Psoas muscle (tissue), 8 donors: Measurements from ENCODE around the gene ARPC1A. TPM values are rescaled to one million over a fixed set of nuclear protein-coding genes. Genes with fewer than 3 reads are reported as not detected.
"Not testable (repeated sequence)": the region's sequence is repeated elsewhere in the genome, so short reads cannot be mapped to it uniquely, and the experiment has no call there.

Experiments used
- ATAC-seq, 4 donors: fragments of 200-7000 bp; cut with Tn5 transposase; one replicate each; pipeline ENCODE4 v1.9.1; 2020; ENCODE audit warnings: moderate library complexity in 3 of 4, mild to moderate bottlenecking in 2 of 4
- DNase-seq, 2 donors: peaks; one replicate each; pipeline ENCODE4 v3.0.0-alpha.2; 2020
- H3K27ac ChIP-seq: fragments of 200-600 bp; one replicate; pipeline ENCODE4 v1.8.0; 2022
- H3K27me3 ChIP-seq, 3 donors: fragments of 200-600 bp in 1 of 3; one replicate each; pipeline versions ENCODE4 v1.6.1 to v1.8.0; 2013 to 2022; ENCODE audit warnings: low read length in 2 of 3, mild to moderate bottlenecking in 2 of 3, moderate library complexity in 1 of 3; ENCODE audit not compliant: insufficient read depth in 3 of 3
- H3K36me3 ChIP-seq, 2 donors: fragments of 200-600 bp in 1 of 2; one replicate each; pipeline versions ENCODE4 v1.6.1 to v1.8.0; 2013 to 2022; ENCODE audit warnings: low read depth in 1 of 2, mild to moderate bottlenecking in 1 of 2, moderate library complexity in 1 of 2; ENCODE audit not compliant: insufficient read depth in 1 of 2
- H3K4me1 ChIP-seq: fragments of 200-600 bp; one replicate; pipeline ENCODE4 v1.8.0; 2022
- H3K4me3 ChIP-seq: fragments of 200-600 bp; one replicate; pipeline ENCODE4 v1.8.0; 2022; ENCODE audit warnings: mild to moderate bottlenecking
- H3K9me3 ChIP-seq: fragments of 200-600 bp; one replicate; pipeline ENCODE4 v1.8.0; 2022
- CTCF ChIP-seq: fragments of 200-600 bp; IDR thresholded peaks from one replicate; pipeline ENCODE4 v1.8.0; 2022; ENCODE audit warnings: antibody characterized with exemption
- WGBS, 3 donors: extraction: QIAGEN DNeasy Blood & Tissue Kit; methylation state at CpG; one replicate each; pipeline versions ENCODE4 v1.1.6 to v1.1.7; 2013; 5-methylcytosine and 5-hydroxymethylcytosine counted together
- intact Hi-C, 2 donors: fragments of 100-400 bp; cut with DNase I; formaldehyde crosslinking; loops; one replicate each; pipeline versions ENCODE4 v1.11.0 to v1.14.2; 2022
- polyA plus RNA-seq, 3 donors: library from polyadenylated mRNA; stranded (reverse); fragments of 200-250 nt; gene quantifications; one replicate each; pipeline ENCODE4 v1.2.3, GENCODE V29; 2013
- total RNA-seq, 4 donors: library from RNA; stranded (reverse); fragmentation: NEBNext Ultra II Directional in 2 of 4; extraction: Animal tissue kit (Norgen Biotek cat#: 25700) in 2 of 4; gene quantifications; one replicate each; pipeline versions ENCODE4 v1.2.1 to v1.2.4, GENCODE V29; 2021 to 2023
- donor health status: healthy with polysubstance abuse.
- donor health status: DM: no; HTN: no; CAD: no; lungs with moderate emphysema.
- donor health status: Bipolar disorder and iron deficiency.
- donor health status: healthy.
- donor health status: DM: yes; HTN: yes; CAD: no.
- donor health status: DM: no; HTN: no; CAD: no.
- donor health status: DM: no; HTN: no; CAD: no.
- donor health status: DM: yes; HTN: yes; CAD: no.

ARPC1A gene
- total and polyA plus RNA-seq, 7 donors: 38.1 to 114 (median 47.6) TPM

- Histone ChIP-seq H3K9me3 (no peaks in the 10 kb centered on the region), H3K36me3 (no peaks in the 10 kb centered on the region), H3K27ac (no peak overlapping the region), H3K4me3 (no peak overlapping the region), H3K4me1 (no peaks in the 10 kb centered on the region), H3K27me3 (no peaks in the 10 kb centered on the region)
- DNase-seq: no peak
- intact Hi-C loops: no loop called here
- TF ChIP-seq CTCF: no peak
- no peak for ATAC-seq
- 72 to 73% (median 72%) methylated on average over 9 of the region's 9 CpGs for WGBS, 3 donors
Measured at GRCh38 chr7:99289185-99289584, 36.5 kb upstream of the ARPC1A start.

- intact Hi-C loops, H3K4me3 ChIP-seq, H3K27ac ChIP-seq, H3K27me3 ChIP-seq, H3K4me1 ChIP-seq, DNase-seq, H3K9me3 ChIP-seq, H3K36me3 ChIP-seq, ATAC-seq: not testable (repeated sequence)
- 87 to 90% (median 89%) methylated on average over 3 of the region's 3 CpGs for WGBS, 3 donors
Measured at GRCh38 chr7:99290148-99290547, 35.5 kb upstream of the ARPC1A start.

- WGBS, 3 donors: 75 to 85% (median 76%) methylated on average over 10 of the region's 10 CpGs
- intact Hi-C loops: no loop called here
- Histone ChIP-seq H3K4me1 (no peaks in the 10 kb centered on the region), H3K27me3 (no peaks in the 10 kb centered on the region), H3K9me3 (no peaks in the 10 kb centered on the region), H3K4me3 (no peak overlapping the region), H3K27ac (no peak overlapping the region), H3K36me3 (no peaks in the 10 kb centered on the region)
- TF ChIP-seq CTCF: no peak
- DNase-seq: no peak
- ATAC-seq: no peak
Measured at GRCh38 chr7:99290980-99291607, 34.6 kb upstream of the ARPC1A start.

- Histone ChIP-seq H3K36me3 (no peaks in the 10 kb centered on the region), H3K27me3 (no peaks in the 10 kb centered on the region), H3K4me3 (no peak overlapping the region), H3K9me3 (no peaks in the 10 kb centered on the region), H3K4me1 (no peaks in the 10 kb centered on the region), H3K27ac (no peak overlapping the region)
- no peak for TF ChIP-seq CTCF
- ATAC-seq (no peak), DNase-seq (no peak)
- WGBS, 3 donors: 68 to 75% (median 72%) methylated on average over 14 of the region's 14 CpGs
- intact Hi-C loops: no loop called here
Measured at GRCh38 chr7:99292127-99292526, 33.6 kb upstream of the ARPC1A start.

- intact Hi-C loops: no loop called here
- Histone ChIP-seq H3K27me3 (no peaks in the 10 kb centered on the region), H3K27ac (no peak overlapping the region), H3K36me3 (no peaks in the 10 kb centered on the region), H3K9me3 (no peaks in the 10 kb centered on the region), H3K4me3 (no peak overlapping the region), H3K4me1 (no peaks in the 10 kb centered on the region)
- ATAC-seq (no peak), DNase-seq (no peak)
- 87 to 91% (median 89%) methylated on average over 1 of the region's 1 CpG for WGBS, 3 donors
- no peak for TF ChIP-seq CTCF
Measured at GRCh38 chr7:99293167-99293566, 32.5 kb upstream of the ARPC1A start.
